Stomach (tissue), 4 donors: ENCODE measurements around the gene LRRC27.

Experiments used
- POLR2A ChIP-seq, 4 donors: fragments of 450-650 bp; IDR thresholded peaks; one replicate each; pipeline ENCODE4 v1.6.1; 2016; ENCODE audit warnings: antibody characterized with exemption in 4 of 4, control low read depth in 2 of 4, mild to moderate bottlenecking in 1 of 4, moderate library complexity in 1 of 4
- TF ChIP-seq, protein P1 (sequence below), 7 experiments: fragments of 450-650 bp in 4 of 7; fragments of 200-600 bp in 3 of 7; sonication (generic) in 3 of 7; IDR thresholded peaks; one replicate each; pipeline ENCODE4 v1.5.1; 2016 to 2019; ENCODE audit warnings: antibody characterized with exemption in 7 of 7, control low read depth in 2 of 7, mild to moderate bottlenecking in 1 of 7

- TF ChIP-seq, protein P1, sequence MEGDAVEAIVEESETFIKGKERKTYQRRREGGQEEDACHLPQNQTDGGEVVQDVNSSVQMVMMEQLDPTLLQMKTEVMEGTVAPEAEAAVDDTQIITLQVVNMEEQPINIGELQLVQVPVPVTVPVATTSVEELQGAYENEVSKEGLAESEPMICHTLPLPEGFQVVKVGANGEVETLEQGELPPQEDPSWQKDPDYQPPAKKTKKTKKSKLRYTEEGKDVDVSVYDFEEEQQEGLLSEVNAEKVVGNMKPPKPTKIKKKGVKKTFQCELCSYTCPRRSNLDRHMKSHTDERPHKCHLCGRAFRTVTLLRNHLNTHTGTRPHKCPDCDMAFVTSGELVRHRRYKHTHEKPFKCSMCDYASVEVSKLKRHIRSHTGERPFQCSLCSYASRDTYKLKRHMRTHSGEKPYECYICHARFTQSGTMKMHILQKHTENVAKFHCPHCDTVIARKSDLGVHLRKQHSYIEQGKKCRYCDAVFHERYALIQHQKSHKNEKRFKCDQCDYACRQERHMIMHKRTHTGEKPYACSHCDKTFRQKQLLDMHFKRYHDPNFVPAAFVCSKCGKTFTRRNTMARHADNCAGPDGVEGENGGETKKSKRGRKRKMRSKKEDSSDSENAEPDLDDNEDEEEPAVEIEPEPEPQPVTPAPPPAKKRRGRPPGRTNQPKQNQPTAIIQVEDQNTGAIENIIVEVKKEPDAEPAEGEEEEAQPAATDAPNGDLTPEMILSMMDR (IDR thresholded peaks at IDR 0.05): no peak
- TF ChIP-seq POLR2A (IDR thresholded peaks at IDR 0.05): no peak
These were observed 54.4 kb downstream of the LRRC27 start for GRCh38 chr10:132386419-132386831.
